ELF-1 (cell line): ENCODE results near the gene MLNR.
A peak's percentile ranks its signal among the peaks of the same experiment; 100 is the strongest.

Experiments used
- DNase-seq: peaks from one replicate; pipeline ENCODE4 v3.0.0-alpha.2; 2016; ENCODE audit warnings: low read depth, low spot score

Gene MLNR

DNA sequence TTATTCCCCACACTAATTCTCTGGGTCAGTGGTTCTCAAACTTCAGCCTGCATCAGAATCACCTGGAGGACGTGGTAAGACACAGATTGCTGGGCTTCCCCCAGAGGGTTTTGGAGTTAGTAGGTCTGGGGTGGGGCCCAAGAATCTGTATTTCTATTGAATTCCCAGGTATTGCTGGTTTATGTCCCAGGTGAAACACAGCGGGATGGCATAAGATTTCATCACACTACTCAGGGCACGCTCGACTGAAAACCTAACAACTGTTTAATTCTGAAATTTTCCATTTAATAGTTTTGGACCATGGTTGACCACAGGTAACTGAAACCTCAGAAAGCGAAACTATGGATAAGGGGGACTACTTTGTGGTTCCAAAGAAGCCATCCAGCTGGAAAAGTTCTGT, 6.5 kb downstream of the MLNR start:
- no peak for DNase-seq

DNA sequence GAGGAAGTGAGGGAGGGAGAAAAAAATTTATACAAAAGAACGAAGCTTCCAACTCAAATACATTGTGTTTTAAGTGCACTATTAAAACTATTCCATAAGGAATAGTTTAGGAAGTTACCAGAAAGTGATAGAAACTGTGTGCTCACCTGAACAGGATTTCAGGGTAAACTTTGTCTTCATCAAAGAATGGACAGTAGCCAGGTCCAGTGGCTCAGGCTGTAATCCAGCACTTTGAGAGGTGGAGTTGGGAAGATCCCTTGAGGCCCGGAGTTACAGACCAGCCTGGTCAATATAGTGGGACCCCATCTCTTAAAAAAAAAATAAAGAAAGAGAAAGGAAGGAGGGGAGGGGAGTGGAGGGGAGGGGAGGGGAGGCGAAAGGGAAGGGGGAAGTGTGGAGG, 14.6 kb downstream of the MLNR start:
- DNase-seq = no peak

DNA sequence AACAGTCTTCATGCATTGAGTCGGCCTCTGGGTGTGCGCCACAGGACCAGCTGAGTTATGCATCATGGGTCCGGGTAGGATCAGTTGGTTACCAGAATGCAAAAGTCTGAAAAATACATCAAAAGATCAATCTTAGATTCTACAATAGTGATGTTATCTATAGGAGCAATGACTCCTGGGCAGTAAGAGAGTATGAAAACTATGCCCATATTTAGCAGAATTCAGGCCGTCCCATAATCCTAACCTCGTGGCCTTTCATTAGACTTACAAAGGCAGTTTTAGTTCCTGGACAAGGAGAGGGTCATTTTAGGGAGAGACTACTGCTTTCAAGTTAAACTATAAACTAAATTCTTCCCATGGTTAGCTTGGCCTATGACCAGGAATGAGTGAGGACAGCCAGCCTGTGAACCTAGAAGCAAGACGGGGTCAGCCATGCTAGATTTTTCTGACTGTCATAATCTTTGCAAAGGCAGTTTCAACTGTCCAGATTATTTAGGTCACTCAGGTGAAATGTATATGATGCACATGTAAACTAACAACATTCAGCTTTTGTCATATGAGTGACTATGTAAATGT, 15.8 kb downstream of the MLNR start:
- DNase-seq = no peak

DNA sequence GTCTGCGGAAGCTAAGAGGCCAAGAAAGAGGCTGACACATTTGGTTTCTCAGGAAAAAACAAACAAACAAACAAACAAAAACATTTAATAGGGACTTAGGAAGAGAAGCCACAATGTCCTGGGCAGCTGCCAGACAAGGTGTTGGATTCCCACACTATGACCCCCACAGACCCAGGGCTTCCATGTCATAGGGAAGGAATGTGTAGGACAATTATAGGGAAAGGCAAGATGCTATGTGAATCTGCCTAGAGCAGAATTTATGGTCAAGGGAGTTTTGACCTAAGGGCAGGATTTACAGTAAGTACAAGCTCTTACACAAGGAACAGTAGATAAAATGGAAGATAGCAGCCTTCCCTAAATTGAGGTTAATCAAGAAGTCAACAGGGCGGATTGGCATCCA, 18.5 kb downstream of the MLNR start:
- DNase-seq = peak; percentile 39

DNA sequence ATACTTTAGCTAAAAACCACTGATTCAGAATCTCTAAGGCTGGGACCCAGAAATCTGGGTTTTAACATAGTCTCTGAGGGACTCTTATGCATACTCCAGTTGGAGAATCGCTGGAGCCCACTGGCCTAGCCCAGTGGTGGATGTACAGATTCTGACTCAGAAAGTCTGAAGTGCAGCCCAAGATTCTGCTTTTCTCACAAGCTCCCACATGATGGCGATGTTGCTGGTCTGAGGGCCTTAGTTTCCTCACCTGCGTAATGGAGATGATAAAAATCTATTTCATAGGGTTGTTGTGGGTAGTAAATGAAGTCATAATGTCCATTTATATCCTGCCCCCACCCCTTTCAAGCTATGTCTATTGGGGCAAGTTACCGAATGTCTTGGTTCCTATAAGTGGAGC, 19.9 kb downstream of the MLNR start:
- no peak for DNase-seq

DNA sequence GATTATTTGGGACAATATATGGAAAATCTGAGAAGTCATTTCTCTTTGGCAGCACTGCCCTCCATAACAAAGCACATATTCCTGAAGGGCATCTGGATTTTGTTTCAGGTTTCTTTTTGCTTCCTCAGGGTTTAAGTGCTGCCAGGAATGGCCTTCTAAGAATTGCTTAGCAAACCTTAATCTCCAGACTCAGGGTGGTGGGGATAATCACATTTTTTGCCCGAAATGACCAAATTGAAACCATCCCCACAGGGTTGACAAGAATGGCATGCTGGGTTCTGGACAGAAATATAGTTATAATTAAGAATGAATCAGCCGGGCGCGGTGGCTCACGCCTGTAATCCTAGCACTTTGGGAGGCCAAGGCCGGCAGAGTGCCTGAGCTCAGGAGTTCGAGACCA, 21.2 kb downstream of the MLNR start:
- DNase-seq = no peak

DNA sequence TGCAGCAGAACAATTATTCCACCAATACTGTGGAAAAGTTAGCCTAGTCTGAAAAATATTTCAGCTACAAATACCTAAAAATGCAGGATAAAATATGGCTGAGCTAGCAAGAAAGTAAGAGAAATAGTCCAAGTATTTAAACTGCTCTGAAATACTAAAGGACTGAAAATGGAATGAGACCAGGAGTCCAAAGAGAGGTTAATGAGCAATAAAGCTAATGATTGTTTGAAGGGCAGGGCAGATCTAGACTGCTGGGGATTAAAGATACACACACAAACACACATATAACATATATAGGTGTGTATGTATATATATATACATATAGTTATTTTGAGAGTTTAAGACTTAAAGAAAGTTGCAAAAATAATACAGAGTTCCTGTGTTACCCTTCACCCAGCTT, 25.0 kb downstream of the MLNR start:
- DNase-seq = no peak

DNA sequence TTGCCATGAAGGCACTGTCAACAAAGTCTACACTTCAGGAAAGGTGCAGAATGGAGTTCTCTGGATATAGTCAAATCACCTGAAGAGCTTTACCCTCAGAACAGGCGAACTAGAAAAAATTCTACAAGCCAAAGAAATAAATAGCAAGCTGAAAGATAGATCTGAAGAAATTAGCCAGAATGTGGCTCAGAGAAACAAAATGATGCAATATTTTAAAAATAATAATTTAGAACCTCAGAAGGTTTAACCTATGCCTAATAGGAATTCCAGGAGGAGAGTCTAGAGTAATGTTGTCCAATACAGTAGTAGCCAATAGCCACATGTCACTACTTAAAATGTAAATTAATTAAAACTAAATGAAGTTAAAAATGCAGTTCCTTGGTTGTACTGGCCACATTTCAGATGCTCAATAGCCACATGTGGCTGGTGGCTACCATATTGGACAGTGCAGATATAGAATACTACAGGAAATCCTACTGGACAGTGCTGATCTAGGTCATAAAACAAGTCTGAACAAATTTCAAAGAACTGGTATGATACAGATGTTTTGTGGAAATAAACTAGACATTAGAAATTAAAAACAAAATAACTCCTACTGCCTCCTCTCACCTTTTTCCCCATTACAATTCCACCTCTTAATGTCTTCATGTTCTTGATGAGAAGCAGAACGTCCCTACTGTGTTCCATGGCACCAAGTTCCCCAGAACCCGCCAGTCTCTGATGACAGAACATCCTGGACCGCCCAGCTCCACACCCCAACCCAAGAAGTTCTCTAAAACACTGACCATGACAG, 26.9 kb downstream of the MLNR start:
- DNase-seq = no peak

DNA sequence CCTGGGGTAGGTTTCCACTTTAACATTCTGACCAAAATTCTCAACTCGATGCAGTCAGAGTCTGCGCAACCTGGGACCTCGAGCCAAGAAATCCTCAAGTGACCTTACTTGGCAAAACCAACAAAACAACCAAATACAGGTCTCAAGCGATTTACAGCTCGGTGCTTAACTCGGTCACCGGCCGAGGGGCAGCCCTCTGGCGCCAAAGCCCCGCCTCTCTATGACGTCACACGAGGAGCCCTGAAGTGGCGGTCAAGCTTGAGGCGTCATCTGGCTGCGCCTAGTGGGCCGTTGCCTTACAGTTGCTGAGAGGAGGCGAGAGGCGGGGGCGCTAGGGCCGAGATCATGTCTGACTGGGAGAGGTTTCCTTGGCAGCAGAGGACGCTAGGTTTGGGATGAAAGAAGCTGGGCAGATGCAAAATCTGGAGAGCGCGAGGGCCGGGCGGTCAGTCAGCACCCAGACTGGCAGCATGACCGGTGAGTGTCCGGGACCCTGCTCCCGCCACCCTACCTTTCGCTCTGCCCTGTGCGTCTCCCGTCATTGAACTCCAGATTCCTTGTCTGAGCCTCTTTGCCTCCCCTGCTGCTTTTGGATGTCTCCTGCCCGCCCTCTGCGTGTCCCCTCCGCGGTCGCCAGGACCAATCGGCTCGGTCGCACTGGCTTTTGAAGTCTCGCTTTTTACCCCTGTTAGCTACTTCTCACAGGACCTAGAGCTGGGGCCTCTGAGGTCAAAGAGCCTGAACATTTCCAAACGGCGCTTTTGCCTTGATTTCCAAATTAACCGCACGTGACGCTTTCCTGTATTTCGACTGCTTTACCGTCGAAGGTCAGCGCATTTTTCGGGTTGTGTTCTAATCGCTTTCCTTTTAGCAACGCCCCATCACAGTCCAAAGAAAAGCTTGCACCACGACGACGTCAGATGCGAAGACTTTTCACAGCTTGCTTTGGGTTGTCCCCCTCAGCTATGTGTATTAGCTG, 27.8 kb downstream of the MLNR start, which contains the start of gene CDADC1:
Gene CDADC1, plus strand, starts transcription at position 283 of the 979 bp plus-strand sequence. Its CDS starts 113 bp downstream, at position 396.
- peak; percentile 98 for DNase-seq

DNA sequence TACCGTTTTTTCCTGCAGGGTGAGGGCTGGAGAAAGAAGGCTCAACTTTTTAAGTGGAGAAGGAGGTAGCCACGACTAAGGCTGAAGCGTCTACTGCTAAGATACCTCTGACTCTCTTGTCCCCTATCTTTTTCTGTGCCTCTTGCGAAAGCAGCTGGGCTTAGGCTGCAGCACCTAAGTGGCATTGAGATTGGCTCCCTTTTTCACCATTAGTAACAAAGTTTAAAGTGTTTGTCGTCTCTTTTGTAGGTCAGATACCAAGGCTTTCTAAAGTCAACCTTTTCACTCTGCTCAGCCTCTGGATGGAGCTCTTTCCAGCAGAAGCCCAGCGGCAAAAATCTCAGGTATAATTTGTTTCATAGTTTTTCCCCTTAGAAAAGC, 28.5 kb downstream of the MLNR start:
- no peak for DNase-seq

DNA sequence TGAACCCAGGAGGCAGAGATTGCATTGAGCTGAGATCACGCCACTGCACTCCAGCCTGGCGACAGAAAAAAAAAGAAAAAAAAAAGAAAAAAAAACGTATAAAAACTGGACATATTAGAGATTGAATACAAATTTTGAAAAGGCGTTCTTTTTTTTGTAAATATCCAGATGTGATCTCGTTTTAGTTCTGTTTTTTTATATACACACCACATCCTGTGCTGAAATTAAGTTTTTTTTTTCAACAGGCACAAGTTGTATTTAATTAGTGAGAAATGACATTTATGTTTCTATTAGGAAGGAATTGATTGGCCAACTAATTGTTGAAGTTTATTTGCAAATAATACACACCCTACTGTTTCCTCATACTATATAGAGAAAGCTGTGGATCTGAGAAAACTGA, 31.2 kb downstream of the MLNR start:
- DNase-seq = no peak

DNA sequence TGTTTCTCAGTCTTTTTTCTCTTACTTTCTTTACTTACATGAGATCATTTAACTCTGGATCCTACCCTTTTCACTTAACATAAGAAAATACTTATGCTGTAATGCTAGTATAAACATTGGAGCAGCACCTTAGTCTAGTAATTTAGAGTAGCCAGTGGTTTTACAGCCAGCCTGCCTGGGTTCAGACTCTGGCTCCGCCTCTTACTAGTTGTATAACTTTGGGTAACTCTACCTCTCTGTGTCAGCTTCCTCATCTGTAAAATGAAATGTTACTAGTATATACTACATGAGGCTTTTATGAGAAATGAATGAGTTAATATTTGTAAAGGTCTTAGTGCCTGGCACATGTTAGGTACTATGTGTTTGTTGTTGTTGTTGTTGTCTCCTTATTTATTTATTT, 33.2 kb downstream of the MLNR start:
- no peak for DNase-seq

DNA sequence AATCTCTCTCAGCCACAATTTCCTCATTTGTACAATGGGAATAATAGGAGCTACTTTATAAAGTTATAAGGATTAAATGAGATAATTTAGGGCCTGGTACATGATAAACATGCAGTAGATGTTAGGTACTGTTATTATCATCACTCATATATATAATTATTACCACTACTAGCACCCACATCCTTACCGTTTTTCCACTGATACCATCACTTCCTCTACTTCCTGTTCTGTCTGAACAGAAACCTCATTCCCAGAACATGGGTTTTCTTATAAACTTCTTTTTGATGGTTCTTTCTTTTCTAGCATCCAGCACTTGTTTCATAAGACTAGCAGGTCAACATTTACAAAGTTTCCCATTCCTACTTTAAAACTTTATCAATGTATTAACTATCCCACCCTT, 33.9 kb downstream of the MLNR start:
- DNase-seq = no peak

DNA sequence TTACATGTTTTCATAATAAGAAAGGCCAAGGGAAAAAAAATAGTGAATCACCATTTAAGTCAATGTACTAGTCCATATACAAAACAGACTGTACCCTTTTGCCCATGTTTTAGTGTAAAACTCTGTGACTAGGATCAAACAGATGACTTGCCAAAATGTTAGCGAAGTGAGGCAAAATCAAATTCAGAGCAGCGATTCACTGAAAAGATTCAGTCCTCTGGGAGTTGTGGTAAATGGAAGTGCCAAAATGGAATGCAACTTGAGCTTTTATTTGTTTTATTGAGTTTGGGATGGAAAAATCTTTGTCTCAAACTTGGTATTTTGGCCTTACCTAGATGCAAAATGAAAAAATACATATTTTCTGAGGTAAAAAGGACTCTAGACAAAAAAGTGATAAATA, 36.7 kb downstream of the MLNR start:
- DNase-seq = no peak

DNA sequence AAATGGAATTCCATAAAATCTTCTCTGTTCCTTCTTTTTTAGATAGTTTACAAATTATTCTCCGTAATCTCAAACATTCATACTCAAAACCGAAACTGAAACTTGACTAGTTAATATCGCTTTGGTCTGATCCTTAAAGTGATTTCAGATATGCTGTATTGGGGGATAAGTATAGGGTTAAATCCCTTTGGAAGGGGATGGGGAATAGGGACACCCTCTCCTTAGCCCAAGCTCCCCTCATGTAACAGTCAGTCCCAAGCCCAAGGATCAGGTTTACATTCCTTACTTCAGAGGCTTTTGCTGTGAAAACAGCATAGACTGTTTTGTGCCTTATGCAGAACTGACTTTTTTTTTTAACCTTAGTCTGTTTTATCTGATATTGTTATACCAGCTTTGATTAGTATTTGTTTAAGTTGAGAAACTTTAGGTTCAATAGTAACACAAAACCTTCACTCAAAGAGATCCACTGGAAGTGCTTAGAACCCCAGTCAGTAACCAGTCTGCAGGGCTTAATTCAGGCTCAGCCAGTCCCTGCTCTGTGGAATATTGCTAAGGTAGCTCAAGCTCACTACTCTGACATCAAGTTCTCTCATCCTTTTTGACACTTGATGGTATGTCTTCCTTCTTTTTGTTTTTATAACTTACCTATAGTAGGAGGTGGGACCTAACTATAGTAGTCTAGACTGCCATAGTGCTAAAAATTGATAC, 38.1 kb downstream of the MLNR start:
- no peak for DNase-seq

DNA sequence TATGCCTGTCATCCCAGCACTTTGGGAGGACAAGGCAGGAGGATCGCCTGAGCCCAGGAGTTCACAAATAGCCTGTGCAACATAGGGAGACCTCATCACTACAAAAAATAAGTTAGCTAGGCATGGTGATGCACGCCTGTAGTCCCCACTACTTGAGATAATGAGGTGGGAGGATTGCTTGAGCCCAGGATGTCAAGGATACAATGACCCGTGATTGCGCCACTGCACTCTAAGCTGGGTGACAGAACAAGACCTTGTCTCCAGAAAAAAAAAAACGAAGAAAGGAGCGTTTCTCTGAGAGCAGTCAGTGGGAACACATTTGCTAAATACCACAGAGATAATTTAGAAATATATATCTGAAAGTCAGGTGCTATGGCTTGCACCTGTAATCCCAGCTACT, 39.4 kb downstream of the MLNR start:
- no peak for DNase-seq

DNA sequence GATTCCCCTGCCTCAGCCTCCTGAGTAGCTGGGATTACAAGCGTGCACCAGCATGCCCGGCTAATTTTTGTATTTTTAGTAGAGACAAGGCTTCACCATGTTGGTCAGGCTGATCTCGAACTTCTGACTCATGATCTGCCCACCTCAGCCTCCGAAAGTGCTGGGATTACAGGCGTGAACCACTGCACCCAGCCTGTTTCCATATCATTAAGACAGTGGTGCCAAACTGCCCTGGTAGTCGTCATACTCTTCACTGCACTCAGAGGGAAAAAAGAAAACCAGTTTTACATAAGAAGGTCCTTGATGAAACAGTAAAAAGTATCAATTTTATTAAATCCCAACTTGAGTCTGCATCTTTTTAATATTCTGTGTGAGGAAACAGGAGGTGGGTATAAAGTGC, 42.5 kb downstream of the MLNR start:
- no peak for DNase-seq

DNA sequence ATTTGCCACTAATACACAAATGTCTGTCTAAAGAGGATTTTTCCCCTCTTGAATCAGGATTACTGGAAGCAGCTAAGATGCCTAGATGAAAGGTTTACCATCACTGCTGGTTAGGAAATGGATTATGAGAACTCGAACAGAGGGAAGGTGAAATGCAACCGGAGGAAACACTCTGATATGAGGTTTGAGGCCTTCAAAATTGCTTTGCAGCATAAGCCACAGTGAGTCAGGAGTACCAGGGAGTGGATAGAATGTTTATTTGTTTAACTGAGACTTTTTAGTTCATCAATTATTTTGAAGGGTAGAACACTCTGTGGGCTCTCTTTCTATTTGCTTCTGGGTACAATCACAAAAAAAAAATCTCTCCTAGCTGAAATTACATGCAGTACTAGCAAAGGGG, 45.7 kb downstream of the MLNR start:
- DNase-seq = no peak

DNA sequence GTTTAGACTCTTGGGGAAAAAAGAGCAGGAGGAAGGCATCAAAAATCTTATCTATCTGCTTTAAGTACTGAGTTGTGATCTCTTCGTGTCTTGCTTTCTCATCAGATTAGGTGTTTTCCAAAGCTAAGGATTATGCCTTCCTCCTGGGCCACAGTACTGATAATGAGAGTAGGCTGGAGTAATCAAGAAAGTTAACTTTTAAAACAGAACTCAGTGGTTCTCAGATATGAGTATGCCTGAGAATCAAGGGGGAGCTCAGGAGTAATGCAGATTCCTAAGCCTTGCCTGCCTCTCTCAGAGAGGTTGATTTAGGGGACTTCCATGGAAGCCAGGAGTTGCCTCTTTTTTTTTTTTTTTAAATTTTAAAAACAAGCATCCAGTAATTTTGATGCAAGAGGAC, 51.1 kb downstream of the MLNR start:
- no peak for DNase-seq
